Measurements from ENCODE around the gene ADGRA1. TPM values are rescaled to one million over a fixed set of nuclear protein-coding genes. Genes with fewer than 3 reads are reported as not detected.

Gene ADGRA1
- total and polyA plus RNA-seq, 2 experiments from 2014 or later: 0.23 to 0.52 TPM

- Mint-ChIP-seq H3K27ac (no peak overlapping the region), H3K36me3 (ENCODE audit: low read depth) (peaks cover 11% of the 10 kb centered on the region; the same call in 1 of the 3 replicates), H3K4me3 (no peak overlapping the region), H3K9me3 (no peaks in the 10 kb centered on the region), H3K4me1 (peaks cover 15% of the 10 kb centered on the region), H3K27me3 (ENCODE audit: insufficient read depth, low read depth, poor library complexity) (peaks cover 18% of the 10 kb centered on the region)
- no peaks in the 10 kb centered on the region; the same call in 1 of the 2 replicates for H3K36me3 ChIP-seq (ENCODE audit: insufficient read depth)
- peaks cover 13% of the 10 kb centered on the region for H3K4me1 ChIP-seq (ENCODE audit: insufficient read depth)
- H3K27ac ChIP-seq (ENCODE audit: low read depth): no peak overlapping the region
- H4K20me1 ChIP-seq (replicated peaks; ENCODE audit: insufficient read depth): no peaks in the 10 kb centered on the region
- H3K4me3 ChIP-seq: no peak overlapping the region
- 0 out of 2 replicates have a peak, but pooled peaks cover under 1% of the 10 kb centered on the region for H3F3A ChIP-seq (replicated peaks; ENCODE audit: low read depth)
- no peaks in the 10 kb centered on the region for H3K9me2 ChIP-seq (ENCODE audit: insufficient read depth)
- H2AFZ ChIP-seq: no peak overlapping the region
- ATAC-seq: no peak
- peak; percentile 44 for DNase-seq (ENCODE audit: low spot score)
- H3K4me2 ChIP-seq: no peak overlapping the region
- H3K27me3 ChIP-seq (ENCODE audit: insufficient read depth): no peaks in the 10 kb centered on the region
- TF ChIP-seq NANOG (IDR thresholded peaks at IDR 0.05; ENCODE audit: borderline replicate concordance) (no peak), JUNB (IDR thresholded peaks at IDR 0.05; ENCODE audit: unreplicated experiment) (no peak), EZH2 (IDR thresholded peaks at IDR 0.05; ENCODE audit: low read depth, unreplicated experiment) (no peak), ZNF114 (CRISPR knock-in tag; IDR thresholded peaks at IDR 0.05) (no peak), ETS1 (IDR thresholded peaks at IDR 0.05) (no peak), POLR2AphosphoS5 (IDR thresholded peaks at IDR 0.05; ENCODE audit: low read depth) (no peak), STAT1 (IDR thresholded peaks at IDR 0.05; ENCODE audit: unreplicated experiment) (no peak), EZH2phosphoT487 (IDR thresholded peaks at IDR 0.05; ENCODE audit: unreplicated experiment) (no peak), CREB1 (CRISPR knock-in tag; IDR thresholded peaks at IDR 0.05; ENCODE audit: low read depth) (no peak), REST (IDR thresholded peaks at IDR 0.05; ENCODE audit: unreplicated experiment) (no peak), ZNF331 (CRISPR knock-in tag; IDR thresholded peaks at IDR 0.05; ENCODE audit: low read depth) (no peak)
- TF ChIP-seq, protein P1, sequence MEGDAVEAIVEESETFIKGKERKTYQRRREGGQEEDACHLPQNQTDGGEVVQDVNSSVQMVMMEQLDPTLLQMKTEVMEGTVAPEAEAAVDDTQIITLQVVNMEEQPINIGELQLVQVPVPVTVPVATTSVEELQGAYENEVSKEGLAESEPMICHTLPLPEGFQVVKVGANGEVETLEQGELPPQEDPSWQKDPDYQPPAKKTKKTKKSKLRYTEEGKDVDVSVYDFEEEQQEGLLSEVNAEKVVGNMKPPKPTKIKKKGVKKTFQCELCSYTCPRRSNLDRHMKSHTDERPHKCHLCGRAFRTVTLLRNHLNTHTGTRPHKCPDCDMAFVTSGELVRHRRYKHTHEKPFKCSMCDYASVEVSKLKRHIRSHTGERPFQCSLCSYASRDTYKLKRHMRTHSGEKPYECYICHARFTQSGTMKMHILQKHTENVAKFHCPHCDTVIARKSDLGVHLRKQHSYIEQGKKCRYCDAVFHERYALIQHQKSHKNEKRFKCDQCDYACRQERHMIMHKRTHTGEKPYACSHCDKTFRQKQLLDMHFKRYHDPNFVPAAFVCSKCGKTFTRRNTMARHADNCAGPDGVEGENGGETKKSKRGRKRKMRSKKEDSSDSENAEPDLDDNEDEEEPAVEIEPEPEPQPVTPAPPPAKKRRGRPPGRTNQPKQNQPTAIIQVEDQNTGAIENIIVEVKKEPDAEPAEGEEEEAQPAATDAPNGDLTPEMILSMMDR (conservative IDR thresholded peaks at IDR 0.05; ENCODE audit: low read depth in 2 of 2): no peak
- TF ChIP-seq, protein P2, sequence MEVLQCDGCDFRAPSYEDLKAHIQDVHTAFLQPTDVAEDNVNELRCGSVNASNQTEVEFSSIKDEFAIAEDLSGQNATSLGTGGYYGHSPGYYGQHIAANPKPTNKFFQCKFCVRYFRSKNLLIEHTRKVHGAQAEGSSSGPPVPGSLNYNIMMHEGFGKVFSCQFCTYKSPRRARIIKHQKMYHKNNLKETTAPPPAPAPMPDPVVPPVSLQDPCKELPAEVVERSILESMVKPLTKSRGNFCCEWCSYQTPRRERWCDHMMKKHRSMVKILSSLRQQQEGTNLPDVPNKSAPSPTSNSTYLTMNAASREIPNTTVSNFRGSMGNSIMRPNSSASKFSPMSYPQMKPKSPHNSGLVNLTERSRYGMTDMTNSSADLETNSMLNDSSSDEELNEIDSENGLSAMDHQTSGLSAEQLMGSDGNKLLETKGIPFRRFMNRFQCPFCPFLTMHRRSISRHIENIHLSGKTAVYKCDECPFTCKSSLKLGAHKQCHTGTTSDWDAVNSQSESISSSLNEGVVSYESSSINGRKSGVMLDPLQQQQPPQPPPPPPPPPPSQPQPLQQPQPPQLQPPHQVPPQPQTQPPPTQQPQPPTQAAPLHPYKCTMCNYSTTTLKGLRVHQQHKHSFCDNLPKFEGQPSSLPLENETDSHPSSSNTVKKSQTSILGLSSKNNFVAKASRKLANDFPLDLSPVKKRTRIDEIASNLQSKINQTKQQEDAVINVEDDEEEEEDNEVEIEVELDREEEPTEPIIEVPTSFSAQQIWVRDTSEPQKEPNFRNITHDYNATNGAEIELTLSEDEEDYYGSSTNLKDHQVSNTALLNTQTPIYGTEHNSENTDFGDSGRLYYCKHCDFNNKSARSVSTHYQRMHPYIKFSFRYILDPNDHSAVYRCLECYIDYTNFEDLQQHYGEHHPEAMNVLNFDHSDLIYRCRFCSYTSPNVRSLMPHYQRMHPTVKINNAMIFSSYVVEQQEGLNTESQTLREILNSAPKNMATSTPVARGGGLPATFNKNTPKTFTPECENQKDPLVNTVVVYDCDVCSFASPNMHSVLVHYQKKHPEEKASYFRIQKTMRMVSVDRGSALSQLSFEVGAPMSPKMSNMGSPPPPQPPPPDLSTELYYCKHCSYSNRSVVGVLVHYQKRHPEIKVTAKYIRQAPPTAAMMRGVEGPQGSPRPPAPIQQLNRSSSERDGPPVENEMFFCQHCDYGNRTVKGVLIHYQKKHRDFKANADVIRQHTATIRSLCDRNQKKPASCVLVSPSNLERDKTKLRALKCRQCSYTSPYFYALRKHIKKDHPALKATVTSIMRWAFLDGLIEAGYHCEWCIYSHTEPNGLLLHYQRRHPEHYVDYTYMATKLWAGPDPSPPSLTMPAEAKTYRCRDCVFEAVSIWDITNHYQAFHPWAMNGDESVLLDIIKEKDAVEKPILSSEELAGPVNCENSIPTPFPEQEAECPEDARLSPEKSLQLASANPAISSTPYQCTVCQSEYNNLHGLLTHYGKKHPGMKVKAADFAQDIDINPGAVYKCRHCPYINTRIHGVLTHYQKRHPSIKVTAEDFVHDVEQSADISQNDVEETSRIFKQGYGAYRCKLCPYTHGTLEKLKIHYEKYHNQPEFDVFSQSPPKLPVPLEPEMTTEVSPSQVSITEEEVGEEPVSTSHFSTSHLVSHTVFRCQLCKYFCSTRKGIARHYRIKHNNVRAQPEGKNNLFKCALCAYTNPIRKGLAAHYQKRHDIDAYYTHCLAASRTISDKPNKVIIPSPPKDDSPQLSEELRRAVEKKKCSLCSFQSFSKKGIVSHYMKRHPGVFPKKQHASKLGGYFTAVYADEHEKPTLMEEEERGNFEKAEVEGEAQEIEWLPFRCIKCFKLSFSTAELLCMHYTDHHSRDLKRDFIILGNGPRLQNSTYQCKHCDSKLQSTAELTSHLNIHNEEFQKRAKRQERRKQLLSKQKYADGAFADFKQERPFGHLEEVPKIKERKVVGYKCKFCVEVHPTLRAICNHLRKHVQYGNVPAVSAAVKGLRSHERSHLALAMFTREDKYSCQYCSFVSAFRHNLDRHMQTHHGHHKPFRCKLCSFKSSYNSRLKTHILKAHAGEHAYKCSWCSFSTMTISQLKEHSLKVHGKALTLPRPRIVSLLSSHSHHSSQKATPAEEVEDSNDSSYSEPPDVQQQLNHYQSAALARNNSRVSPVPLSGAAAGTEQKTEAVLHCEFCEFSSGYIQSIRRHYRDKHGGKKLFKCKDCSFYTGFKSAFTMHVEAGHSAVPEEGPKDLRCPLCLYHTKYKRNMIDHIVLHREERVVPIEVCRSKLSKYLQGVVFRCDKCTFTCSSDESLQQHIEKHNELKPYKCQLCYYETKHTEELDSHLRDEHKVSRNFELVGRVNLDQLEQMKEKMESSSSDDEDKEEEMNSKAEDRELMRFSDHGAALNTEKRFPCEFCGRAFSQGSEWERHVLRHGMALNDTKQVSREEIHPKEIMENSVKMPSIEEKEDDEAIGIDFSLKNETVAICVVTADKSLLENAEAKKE (CRISPR knock-in tag; IDR thresholded peaks at IDR 0.05): no peak
- no peaks in the 10 kb centered on the region for H3K79me2 ChIP-seq (replicated peaks; ENCODE audit: insufficient read depth)
Observed at GRCh38 chr10:133163889-133164815, 76.4 kb downstream of the ADGRA1 start.
